Measurements from ENCODE around the gene IDNK.

The IDNK gene

GRCh38 chr9:83633676-83634075 is 10.7 kb downstream of the IDNK start:
- no peak for DNase-seq

- no peak for DNase-seq
Measured at GRCh38 chr9:83636813-83637212, 13.9 kb downstream of the IDNK start.

- no peak for DNase-seq
Measured at GRCh38 chr9:83637389-83637788, 14.4 kb downstream of the IDNK start.

GRCh38 chr9:83639266-83639665 is 16.3 kb downstream of the IDNK start:
- no peak for DNase-seq

GRCh38 chr9:83642793-83643192 is 19.9 kb downstream of the IDNK start:
- no peak for DNase-seq

GRCh38 chr9:83646500-83647239 is 23.7 kb downstream of the IDNK start:
- no peak for DNase-seq

GRCh38 chr9:83649080-83649479 is 26.1 kb downstream of the IDNK start:
- DNase-seq: peak in 7 of 14 donors; percentile 3 to 60 (median 24)

- DNase-seq: no peak
Measured at GRCh38 chr9:83649515-83649914, 26.6 kb downstream of the IDNK start.

- DNase-seq: no peak
Measured at GRCh38 chr9:83651558-83651957, 28.6 kb downstream of the IDNK start.

- no peak for DNase-seq
Measured at GRCh38 chr9:83652433-83652832, 29.5 kb downstream of the IDNK start.

GRCh38 chr9:83655433-83655832 is 32.5 kb downstream of the IDNK start:
- DNase-seq: no peak

- no peak for DNase-seq
Measured at GRCh38 chr9:83656032-83656680, 33.2 kb downstream of the IDNK start.

- DNase-seq: no peak
Measured at GRCh38 chr9:83656952-83657351, 34.0 kb downstream of the IDNK start.

- no peak for DNase-seq
Measured at GRCh38 chr9:83662933-83663332, 40.0 kb downstream of the IDNK start.

GRCh38 chr9:83665580-83666200 is 42.7 kb downstream of the IDNK start:
- no peak for DNase-seq

GRCh38 chr9:83669067-83669466 is 46.1 kb downstream of the IDNK start:
- no peak for DNase-seq

- DNase-seq: no peak
Measured at GRCh38 chr9:83670381-83670780, 47.4 kb downstream of the IDNK start.

GRCh38 chr9:83671451-83671850 is 48.5 kb downstream of the IDNK start:
- DNase-seq: no peak

- DNase-seq: no peak
Measured at GRCh38 chr9:83675466-83675865, 52.5 kb downstream of the IDNK start.

GRCh38 chr9:83677596-83677995 is 54.7 kb downstream of the IDNK start:
- no peak for DNase-seq

- no peak for DNase-seq
Measured at GRCh38 chr9:83680233-83680632, 57.3 kb downstream of the IDNK start.

- no peak for DNase-seq
Measured at GRCh38 chr9:83681490-83681889, 58.5 kb downstream of the IDNK start.

GRCh38 chr9:83688921-83689320 is 66.0 kb downstream of the IDNK start:
- DNase-seq: no peak

GRCh38 chr9:83691492-83691891 is 68.5 kb downstream of the IDNK start:
- no peak for DNase-seq

Measured in C1 segment of cervical spinal cord (tissue), 14 donors.